Smooth muscle cell (in vitro differentiated cells): ENCODE results near the gene PPP1R9A. TPM values are rescaled to one million over a fixed set of nuclear protein-coding genes. Genes with fewer than 3 reads are reported as not detected.

Experiments
- DNase-seq: peaks from one replicate; lab custom pipeline; 2025; ENCODE audit not compliant: unreplicated experiment; lab: John Stamatoyannopoulos, UW
- H2AFZ ChIP-seq: fragments of 200-600 bp; sonication (generic); 2 replicates; pipeline ENCODE4 v1.6.0; 2016; ENCODE audit warnings: antibody characterized with exemption, low read depth, mild to moderate bottlenecking
- H3F3A ChIP-seq: fragments of 200-600 bp; sonication (generic); 2 replicates; pipeline ENCODE4 v1.6.0; 2017; ENCODE audit warnings: antibody characterized with exemption, low read depth
- H3K27ac ChIP-seq: fragments of 200-600 bp; sonication (generic); 2 replicates; pipeline ENCODE4 v1.5.1; 2016; ENCODE audit warnings: low read depth, mild to moderate bottlenecking
- H3K27me3 ChIP-seq: fragments of 200-600 bp; sonication (generic); 2 replicates; pipeline ENCODE4 v1.6.1; 2016; ENCODE audit warnings: low read depth, mild to moderate bottlenecking
- H3K36me3 ChIP-seq: fragments of 200-600 bp; sonication (generic); 2 replicates; pipeline ENCODE4 v1.5.1; 2016; ENCODE audit warnings: low read depth
- H3K4me1 ChIP-seq: fragments of 200-600 bp; sonication (generic); 2 replicates; pipeline ENCODE4 v1.5.1; 2016; ENCODE audit warnings: low read depth
- H3K4me2 ChIP-seq: fragments of 200-600 bp; sonication (generic); 2 replicates; pipeline ENCODE4 v1.6.0; 2016; ENCODE audit warnings: mild to moderate bottlenecking
- H3K4me3 ChIP-seq: fragments of 200-600 bp; sonication (generic); 2 replicates; pipeline ENCODE4 v1.5.1; 2016; ENCODE audit warnings: mild to moderate bottlenecking
- H3K79me2 ChIP-seq: fragments of 200-600 bp; sonication (generic); 2 replicates; pipeline ENCODE4 v1.6.0; 2016; ENCODE audit warnings: low read depth, mild to moderate bottlenecking
- H3K9ac ChIP-seq: fragments of 200-600 bp; sonication (generic); 2 replicates; pipeline ENCODE4 v1.6.0; 2016; ENCODE audit warnings: low read depth
- H3K9me3 ChIP-seq: fragments of 200-600 bp; sonication (generic); replicated peaks from 2 replicates; pipeline ENCODE4 v1.5.1; 2016; ENCODE audit warnings: low read depth
- H4K20me1 ChIP-seq: fragments of 200-600 bp; sonication (generic); 2 replicates; pipeline ENCODE4 v1.6.0; 2016; ENCODE audit warnings: low read depth
- WGBS: methylation state at CpG from one replicate; pipeline ENCODE4 v1.1.7; 2016; ENCODE audit warnings: low lambda C conversion rate; 5-methylcytosine and 5-hydroxymethylcytosine counted together
- polyA plus RNA-seq: library from polyadenylated mRNA; unstranded; fragments of >200 nt; fragmentation: Nextera tagmentation; extraction: Ambion mirVana; gene quantifications from 2 replicates; pipeline ENCODE4 v1.2.1, GENCODE V29; 2016
- total RNA-seq: library from RNA; depleted of rRNA; stranded (reverse); fragments of >200 nt; gene quantifications from 2 replicates; pipeline ENCODE4 v1.2.3, GENCODE V29; 2014
- TF ChIP-seq, protein P1 (sequence below): fragments of 200-600 bp; sonication (generic); IDR thresholded peaks from 2 replicates; pipeline ENCODE4 v1.5.1; 2017; ENCODE audit warnings: borderline replicate concordance, mild to moderate bottlenecking, antibody characterized with exemption; ENCODE audit not compliant: insufficient read depth, poor library complexity, severe bottlenecking

The PPP1R9A gene
- total and polyA plus RNA-seq, 2 experiments from 2014 or later, result 0.22 to 1.6 TPM

DNA sequence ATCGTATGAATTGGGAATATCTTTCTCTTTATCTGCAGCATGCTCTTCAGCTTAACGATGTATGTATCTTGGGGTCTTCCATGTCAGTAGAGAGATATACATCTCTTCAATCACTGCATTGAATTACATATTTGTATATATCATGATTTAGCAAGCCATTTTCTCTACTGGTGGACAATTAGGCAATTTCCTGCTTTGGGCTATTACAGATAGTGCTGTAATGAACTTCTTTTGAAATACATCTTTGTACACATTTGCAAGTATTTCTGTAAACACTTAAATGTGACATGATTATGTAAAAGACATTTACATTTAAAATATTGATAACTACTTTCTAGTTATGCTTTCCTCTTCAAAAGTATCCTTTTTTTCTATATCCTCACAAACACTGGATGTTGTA, 199.0 kb downstream of the PPP1R9A start:
- no peak for DNase-seq
- 94% methylated on average over 2 of the region's 2 CpGs for WGBS
- H3K4me1 ChIP-seq, result no peaks in the 10 kb centered on the region

DNA sequence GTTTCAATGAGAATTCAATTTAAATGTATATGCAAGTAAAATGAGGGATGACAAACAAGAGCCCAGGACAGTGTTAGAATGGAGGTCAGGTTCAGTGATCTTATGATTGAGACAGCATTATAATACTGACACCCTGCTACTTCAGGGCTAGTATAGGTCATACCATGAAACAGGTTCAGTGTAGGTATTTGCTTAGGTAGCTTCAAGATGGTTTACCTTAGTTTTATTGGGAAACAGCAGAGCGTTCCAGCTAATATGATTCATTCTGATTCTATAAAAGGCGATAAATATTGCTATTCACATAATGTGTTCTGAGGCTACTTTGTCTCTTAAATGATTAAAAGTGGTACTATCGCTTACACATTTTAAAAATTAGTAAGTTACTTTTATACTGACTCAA, 203.3 kb downstream of the PPP1R9A start:
- DNase-seq, result no peak
- no peak overlapping the region for H2AFZ ChIP-seq
- H4K20me1 ChIP-seq, result no peaks in the 10 kb centered on the region
- WGBS, result 93% methylated on average over 3 of the region's 3 CpGs
- no peak overlapping the region for H3K4me3 ChIP-seq
- H3K79me2 ChIP-seq, result no peaks in the 10 kb centered on the region
- no peaks in the 10 kb centered on the region for H3K4me1 ChIP-seq
- H3K36me3 ChIP-seq, result no peaks in the 10 kb centered on the region
- no peak overlapping the region for H3K27ac ChIP-seq
- no peak overlapping the region for H3K4me2 ChIP-seq
- H3K9me3 ChIP-seq, result no peaks in the 10 kb centered on the region
- H3F3A ChIP-seq, result no peaks in the 10 kb centered on the region
- TF ChIP-seq, protein P1, sequence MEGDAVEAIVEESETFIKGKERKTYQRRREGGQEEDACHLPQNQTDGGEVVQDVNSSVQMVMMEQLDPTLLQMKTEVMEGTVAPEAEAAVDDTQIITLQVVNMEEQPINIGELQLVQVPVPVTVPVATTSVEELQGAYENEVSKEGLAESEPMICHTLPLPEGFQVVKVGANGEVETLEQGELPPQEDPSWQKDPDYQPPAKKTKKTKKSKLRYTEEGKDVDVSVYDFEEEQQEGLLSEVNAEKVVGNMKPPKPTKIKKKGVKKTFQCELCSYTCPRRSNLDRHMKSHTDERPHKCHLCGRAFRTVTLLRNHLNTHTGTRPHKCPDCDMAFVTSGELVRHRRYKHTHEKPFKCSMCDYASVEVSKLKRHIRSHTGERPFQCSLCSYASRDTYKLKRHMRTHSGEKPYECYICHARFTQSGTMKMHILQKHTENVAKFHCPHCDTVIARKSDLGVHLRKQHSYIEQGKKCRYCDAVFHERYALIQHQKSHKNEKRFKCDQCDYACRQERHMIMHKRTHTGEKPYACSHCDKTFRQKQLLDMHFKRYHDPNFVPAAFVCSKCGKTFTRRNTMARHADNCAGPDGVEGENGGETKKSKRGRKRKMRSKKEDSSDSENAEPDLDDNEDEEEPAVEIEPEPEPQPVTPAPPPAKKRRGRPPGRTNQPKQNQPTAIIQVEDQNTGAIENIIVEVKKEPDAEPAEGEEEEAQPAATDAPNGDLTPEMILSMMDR, result no peak
- no peaks in the 10 kb centered on the region for H3K27me3 ChIP-seq
- H3K9ac ChIP-seq, result no peak overlapping the region

More for the DNA sequence above, 199.0 kb downstream of the PPP1R9A start:
- H3K36me3 ChIP-seq, result no peaks in the 10 kb centered on the region
- H3K4me2 ChIP-seq, result no peak overlapping the region
- TF ChIP-seq, protein P1, result no peak
- H3K27ac ChIP-seq, result no peak overlapping the region
- H3K4me3 ChIP-seq, result no peak overlapping the region
- no peak overlapping the region for H2AFZ ChIP-seq
- H3K79me2 ChIP-seq, result no peaks in the 10 kb centered on the region
- no peaks in the 10 kb centered on the region for H3K9me3 ChIP-seq
- no peaks in the 10 kb centered on the region for H4K20me1 ChIP-seq
- no peaks in the 10 kb centered on the region for H3K27me3 ChIP-seq
- no peak overlapping the region for H3K9ac ChIP-seq
- H3F3A ChIP-seq, result no peaks in the 10 kb centered on the region

DNA sequence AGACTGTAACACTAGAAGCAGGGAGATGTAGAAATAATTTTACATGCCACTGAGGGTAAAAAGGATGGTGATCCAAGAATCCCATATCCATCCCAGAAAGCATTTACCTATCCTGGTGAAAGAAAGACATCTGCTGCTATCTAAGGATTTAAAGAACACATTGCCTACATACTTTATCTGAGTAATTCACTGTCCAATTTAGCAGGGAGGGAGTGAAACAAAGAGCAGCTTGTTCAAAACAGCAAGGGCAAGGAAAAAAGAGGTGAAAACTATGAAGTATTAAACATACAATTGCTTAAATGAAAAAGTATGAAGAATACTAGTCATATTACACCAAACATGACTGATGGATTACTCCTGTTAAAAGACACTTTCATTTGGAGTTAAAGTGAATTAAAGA, 206.2 kb downstream of the PPP1R9A start:
- Histone ChIP-seq H3K79me2 (no peaks in the 10 kb centered on the region), H4K20me1 (no peaks in the 10 kb centered on the region), H3F3A (no peaks in the 10 kb centered on the region), H2AFZ (no peak overlapping the region), H3K27me3 (no peaks in the 10 kb centered on the region), H3K4me2 (no peak overlapping the region), H3K27ac (no peak overlapping the region), H3K4me1 (no peaks in the 10 kb centered on the region), H3K9ac (no peak overlapping the region), H3K36me3 (no peaks in the 10 kb centered on the region), H3K4me3 (no peak overlapping the region), H3K9me3 (no peaks in the 10 kb centered on the region)
- DNase-seq, result no peak
- TF ChIP-seq, protein P1, result no peak

DNA sequence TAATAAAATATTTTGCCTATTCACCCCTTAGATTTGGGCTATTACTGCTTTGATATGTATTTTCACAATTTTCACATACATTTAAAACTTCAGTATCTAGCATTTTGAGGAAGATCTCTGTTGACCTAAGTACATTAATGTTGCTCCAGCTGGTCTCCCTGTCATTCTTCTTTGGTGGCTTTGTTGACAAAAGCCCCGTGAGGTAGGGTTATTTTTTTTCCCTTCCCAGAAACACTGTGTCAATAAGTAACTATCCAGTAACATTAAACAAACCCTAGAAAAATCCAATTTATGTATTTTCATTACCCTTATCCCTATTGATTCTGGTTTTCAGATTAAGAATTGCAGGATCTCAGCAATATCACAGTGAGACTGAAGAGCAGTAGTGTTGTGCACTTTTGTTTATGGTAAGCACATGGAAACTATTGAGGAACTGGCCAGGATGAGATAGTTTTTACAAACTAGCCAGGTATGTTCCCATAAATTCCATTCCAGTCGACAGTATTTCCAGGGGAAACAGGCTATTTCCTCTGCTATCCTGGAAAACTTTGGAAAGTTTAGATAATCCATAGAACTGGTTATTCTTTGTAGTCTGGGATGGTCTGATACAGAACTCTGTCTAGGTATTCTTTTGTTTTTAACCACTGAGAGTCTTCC, 218.8 kb downstream of the PPP1R9A start:
- no peak overlapping the region for H3K4me2 ChIP-seq

More for the DNA sequence above, 218.8 kb downstream of the PPP1R9A start:
- Histone ChIP-seq H3K4me3 (no peak overlapping the region), H3K36me3 (no peaks in the 10 kb centered on the region), H3K9me3 (no peaks in the 10 kb centered on the region), H3K27ac (no peak overlapping the region), H3K79me2 (no peaks in the 10 kb centered on the region), H2AFZ (no peak overlapping the region), H3F3A (no peaks in the 10 kb centered on the region), H3K9ac (no peak overlapping the region), H3K4me1 (peaks cover 3% of the 10 kb centered on the region), H4K20me1 (no peaks in the 10 kb centered on the region), H3K27me3 (no peaks in the 10 kb centered on the region)
- DNase-seq, result no peak
- 78% methylated on average over 2 of the region's 2 CpGs for WGBS
- TF ChIP-seq, protein P1, result no peak
